ENCODE results near the gene ZNF444.
A peak's percentile ranks its signal among the peaks of the same experiment; 100 is the strongest.

Gene ZNF444

GRCh38 chr19:56106397-56106849, 34.7 kb upstream of the ZNF444 start:
- no peak overlapping the region for H3K27ac ChIP-seq
- no peak overlapping the region for H3K4me3 ChIP-seq

GRCh38 chr19:56106993-56107392, 34.1 kb upstream of the ZNF444 start:
- no peak overlapping the region for H3K4me3 ChIP-seq

GRCh38 chr19:56107626-56108351, 33.3 kb upstream of the ZNF444 start:
- Histone ChIP-seq H3K4me3 (no peak overlapping the region), H3K27ac (peak overlapping the region in 8 of 21 experiments; percentile 3 to 40 (median 22))

More at GRCh38 chr19:56106993-56107392, 34.1 kb upstream of the ZNF444 start:
- no peak overlapping the region for H3K27ac ChIP-seq

- no peak overlapping the region for H3K4me3 ChIP-seq
- H3K27ac ChIP-seq = peak overlapping the region in 9 of 21 experiments; percentile 3 to 44 (median 27)
Measured at GRCh38 chr19:56108447-56109195, 32.5 kb upstream of the ZNF444 start.

- no peak overlapping the region for H3K4me3 ChIP-seq
- H3K27ac ChIP-seq = peak overlapping the region in 1 of 21 experiments; percentile 34
Measured at GRCh38 chr19:56109226-56109625, 31.9 kb upstream of the ZNF444 start.

GRCh38 chr19:56110515-56111448, 30.3 kb upstream of the ZNF444 start:
- Histone ChIP-seq H3K27ac (peak overlapping the region in 12 of 21 experiments; percentile 14 to 74 (median 36)), H3K4me3 (no peak overlapping the region)

- Histone ChIP-seq H3K27ac (peak overlapping the region in 11 of 21 experiments; percentile 14 to 74 (median 47)), H3K4me3 (no peak overlapping the region)
Measured at GRCh38 chr19:56111601-56112312, 29.3 kb upstream of the ZNF444 start.

GRCh38 chr19:56112313-56112709, 28.8 kb upstream of the ZNF444 start:
- Histone ChIP-seq H3K27ac (peak overlapping the region in 7 of 21 experiments; percentile 14 to 74 (median 56)), H3K4me3 (no peak overlapping the region)

- Histone ChIP-seq H3K4me3 (no peak overlapping the region), H3K27ac (peak overlapping the region in 7 of 21 experiments; percentile 11 to 74 (median 38))
Measured at GRCh38 chr19:56113074-56113632, 27.9 kb upstream of the ZNF444 start.

GRCh38 chr19:56114051-56114777, 26.9 kb upstream of the ZNF444 start:
- peak overlapping the region in 1 of 21 experiments; percentile 5 for H3K27ac ChIP-seq
- H3K4me3 ChIP-seq = no peak overlapping the region

GRCh38 chr19:56114778-56115110, 26.3 kb upstream of the ZNF444 start:
- no peak overlapping the region for H3K27ac ChIP-seq

GRCh38 chr19:56115490-56115889, 25.6 kb upstream of the ZNF444 start:
- Histone ChIP-seq H3K27ac (no peak overlapping the region), H3K4me3 (no peak overlapping the region)

More at GRCh38 chr19:56114778-56115110, 26.3 kb upstream of the ZNF444 start:
- no peak overlapping the region for H3K4me3 ChIP-seq

GRCh38 chr19:56116606-56117005, 24.5 kb upstream of the ZNF444 start:
- no peak overlapping the region for H3K4me3 ChIP-seq
- H3K27ac ChIP-seq = peak overlapping the region in 1 of 21 experiments; percentile 7

GRCh38 chr19:56117376-56117884, 23.7 kb upstream of the ZNF444 start:
- peak overlapping the region in 5 of 21 experiments; percentile 12 to 95 (median 42) for H3K27ac ChIP-seq

GRCh38 chr19:56117889-56118288, 23.2 kb upstream of the ZNF444 start:
- Histone ChIP-seq H3K27ac (peak overlapping the region in 8 of 21 experiments; percentile 10 to 95 (median 28)), H3K4me3 (no peak overlapping the region)

More at GRCh38 chr19:56117376-56117884, 23.7 kb upstream of the ZNF444 start:
- H3K4me3 ChIP-seq = no peak overlapping the region

- Histone ChIP-seq H3K4me3 (peak overlapping the region in 2 of 7 experiments; percentile 78 to 87), H3K27ac (peak overlapping the region in 19 of 21 experiments; percentile 85 to 99 (median 95))
Measured at GRCh38 chr19:56118666-56119581, 22.2 kb upstream of the ZNF444 start.

- peak overlapping the region; percentile 52 to 88 (median 85) for H3K4me3 ChIP-seq
Measured at GRCh38 chr19:56119582-56119978, 21.5 kb upstream of the ZNF444 start.

More at GRCh38 chr19:56119582-56119978, 21.5 kb upstream of the ZNF444 start:
- peak overlapping the region in 20 of 21 experiments; percentile 85 to 99 (median 96) for H3K27ac ChIP-seq

Data from skin epidermis (tissue), 12 donors.